Neural progenitor cell (in vitro differentiated cells): ENCODE measurements around the gene SLC27A4. TPM values are rescaled to one million over a fixed set of nuclear protein-coding genes. Genes with fewer than 3 reads are reported as not detected.
A peak's percentile ranks its signal among the peaks of the same experiment; 100 is the strongest.

Experiments used
- DNase-seq: peaks from one replicate; pipeline ENCODE4 v3.0.0-alpha.2; 2016; ENCODE audit warnings: low spot score
- H2AFZ ChIP-seq: fragments of 200-600 bp; sonication (generic); replicated peaks from 2 replicates; pipeline ENCODE4 v1.6.1; 2016; ENCODE audit warnings: antibody characterized with exemption
- H3F3A ChIP-seq: fragments of 200-600 bp; sonication (generic); 2 replicates; pipeline ENCODE4 v1.6.1; 2016; ENCODE audit warnings: antibody characterized with exemption, low read depth
- H3K27ac ChIP-seq: fragments of 200-600 bp; sonication (generic); 2 replicates; pipeline ENCODE4 v1.5.1; 2016; ENCODE audit warnings: mild to moderate bottlenecking
- H3K27me3 ChIP-seq: fragments of 200-600 bp; sonication (generic); 2 replicates; pipeline ENCODE4 v1.6.1; 2016; ENCODE audit warnings: mild to moderate bottlenecking, moderate library complexity
- H3K36me3 ChIP-seq: fragments of 200-600 bp; sonication (generic); 2 replicates; pipeline ENCODE4 v1.5.1; 2016
- H3K4me1 ChIP-seq: fragments of 200-600 bp; sonication (generic); 2 replicates; pipeline ENCODE4 v1.6.1; 2016; ENCODE audit warnings: mixed run types
- H3K4me2 ChIP-seq: fragments of 200-600 bp; sonication (generic); 2 replicates; pipeline ENCODE4 v1.6.1; 2016
- H3K4me3 ChIP-seq: fragments of 200-600 bp; sonication (generic); 2 replicates; pipeline ENCODE4 v1.5.1; 2016
- H3K79me2 ChIP-seq: fragments of 200-600 bp; sonication (generic); 2 replicates; pipeline ENCODE4 v1.6.1; 2016; ENCODE audit warnings: low read depth
- H3K9ac ChIP-seq: fragments of 200-600 bp; sonication (generic); 2 replicates; pipeline ENCODE4 v1.6.1; 2016
- H3K9me3 ChIP-seq: fragments of 200-600 bp; sonication (generic); 2 replicates; pipeline ENCODE4 v1.5.1; 2016; ENCODE audit warnings: low read depth
- H4K20me1 ChIP-seq: fragments of 200-600 bp; sonication (generic); 2 replicates; pipeline ENCODE4 v1.6.1; 2016; ENCODE audit warnings: low read depth
- H3K27ac Mint-ChIP-seq: 3 replicates; pipeline ENCODE4 v1.8.0; 2021; ENCODE audit warnings: mixed read lengths
- H3K27me3 Mint-ChIP-seq: 2 replicates; pipeline ENCODE4 v1.8.0; 2022; ENCODE audit warnings: low read depth, mild to moderate bottlenecking, inconsistent platforms, moderate library complexity, mixed read lengths; ENCODE audit not compliant: insufficient read depth
- H3K36me3 Mint-ChIP-seq: 3 replicates; pipeline ENCODE4 v1.8.0; 2021; ENCODE audit warnings: mixed read lengths
- H3K4me1 Mint-ChIP-seq: 3 replicates; pipeline ENCODE4 v1.8.0; 2021; ENCODE audit warnings: mixed read lengths
- H3K4me3 Mint-ChIP-seq: 3 replicates; pipeline ENCODE4 v1.8.0; 2021; ENCODE audit warnings: mild to moderate bottlenecking, moderate library complexity, mixed read lengths
- H3K9me3 Mint-ChIP-seq: 3 replicates; pipeline ENCODE4 v1.8.0; 2020; ENCODE audit warnings: mixed read lengths
- EZH2 ChIP-seq: fragments of 200-600 bp; sonication (generic); IDR thresholded peaks from 2 replicates; pipeline ENCODE4 v1.6.1; 2017; ENCODE audit warnings: antibody characterized with exemption, mild to moderate bottlenecking, moderate library complexity
- EZH2phosphoT487 ChIP-seq: fragments of 200-600 bp; sonication (generic); IDR thresholded peaks from 2 replicates; pipeline ENCODE4 v1.6.1; 2017; ENCODE audit warnings: antibody characterized with exemption
- total RNA-seq: library from RNA; depleted of rRNA; stranded (reverse); fragments of >200 nt; gene quantifications from 2 replicates; pipeline ENCODE4 v1.2.3, GENCODE V29; 2015; ENCODE audit warnings: low replicate concordance
- TF ChIP-seq, protein P1 (sequence below): fragments of 200-600 bp; sonication (generic); IDR thresholded peaks from 2 replicates; pipeline ENCODE4 v1.5.1; 2017; ENCODE audit warnings: antibody characterized with exemption, mild to moderate bottlenecking

Gene SLC27A4
- total RNA-seq, 1 donor from 2014 or later: 4.4 TPM

DNA sequence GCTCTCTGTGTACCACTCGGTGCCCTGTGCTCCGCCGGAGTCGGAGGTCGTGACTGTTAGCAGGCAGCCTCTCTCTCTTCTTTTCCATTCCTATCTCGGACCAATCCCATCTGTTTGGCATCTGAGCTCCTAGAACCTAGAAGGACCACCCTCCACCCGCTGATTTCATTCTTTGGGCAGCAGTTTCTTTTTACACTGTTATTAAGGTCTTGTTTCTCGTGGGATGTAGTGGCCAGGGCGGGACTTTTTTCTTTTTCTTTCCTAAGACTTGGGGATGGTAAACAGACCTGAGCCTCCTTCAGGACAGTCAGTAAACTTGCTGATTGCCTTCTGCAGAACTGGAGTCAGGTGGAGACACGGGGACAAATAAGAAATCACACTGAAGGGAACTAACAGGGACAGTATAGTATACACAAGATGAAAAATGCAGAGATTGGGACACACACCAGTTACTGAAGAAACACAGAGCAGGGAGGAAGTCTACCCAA is 31.3 kb downstream of the SLC27A4 start:
- Histone ChIP-seq H4K20me1 (peaks cover 40% of the 10 kb centered on the region), H3F3A (peaks cover 6% of the 10 kb centered on the region), H3K9me3 (no peaks in the 10 kb centered on the region), H3K4me1 (peaks cover 4% of the 10 kb centered on the region), H3K4me3 (peak overlapping the region; percentile 79), H3K27me3 (peaks cover 40% of the 10 kb centered on the region), H3K4me2 (peak overlapping the region; percentile 84), H2AFZ (peak overlapping the region; percentile 67), H3K36me3 (no peaks in the 10 kb centered on the region), H3K79me2 (peaks cover 14% of the 10 kb centered on the region), H3K27ac (no peak overlapping the region), H3K9ac (peak overlapping the region; percentile 69)
- peaks cover 9% of the 10 kb centered on the region for H3K36me3 Mint-ChIP-seq
- H3K9me3 Mint-ChIP-seq: no peaks in the 10 kb centered on the region
- DNase-seq: no peak
- H3K27me3 Mint-ChIP-seq: peaks cover 6% of the 10 kb centered on the region
- H3K27ac Mint-ChIP-seq: peak overlapping the region; percentile 64
- no peak for TF ChIP-seq EZH2phosphoT487
- TF ChIP-seq EZH2: no peak
- TF ChIP-seq, protein P1, sequence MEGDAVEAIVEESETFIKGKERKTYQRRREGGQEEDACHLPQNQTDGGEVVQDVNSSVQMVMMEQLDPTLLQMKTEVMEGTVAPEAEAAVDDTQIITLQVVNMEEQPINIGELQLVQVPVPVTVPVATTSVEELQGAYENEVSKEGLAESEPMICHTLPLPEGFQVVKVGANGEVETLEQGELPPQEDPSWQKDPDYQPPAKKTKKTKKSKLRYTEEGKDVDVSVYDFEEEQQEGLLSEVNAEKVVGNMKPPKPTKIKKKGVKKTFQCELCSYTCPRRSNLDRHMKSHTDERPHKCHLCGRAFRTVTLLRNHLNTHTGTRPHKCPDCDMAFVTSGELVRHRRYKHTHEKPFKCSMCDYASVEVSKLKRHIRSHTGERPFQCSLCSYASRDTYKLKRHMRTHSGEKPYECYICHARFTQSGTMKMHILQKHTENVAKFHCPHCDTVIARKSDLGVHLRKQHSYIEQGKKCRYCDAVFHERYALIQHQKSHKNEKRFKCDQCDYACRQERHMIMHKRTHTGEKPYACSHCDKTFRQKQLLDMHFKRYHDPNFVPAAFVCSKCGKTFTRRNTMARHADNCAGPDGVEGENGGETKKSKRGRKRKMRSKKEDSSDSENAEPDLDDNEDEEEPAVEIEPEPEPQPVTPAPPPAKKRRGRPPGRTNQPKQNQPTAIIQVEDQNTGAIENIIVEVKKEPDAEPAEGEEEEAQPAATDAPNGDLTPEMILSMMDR: no peak
- H3K4me3 Mint-ChIP-seq: peak overlapping the region; percentile 97
- peaks cover 38% of the 10 kb centered on the region for H3K4me1 Mint-ChIP-seq

DNA sequence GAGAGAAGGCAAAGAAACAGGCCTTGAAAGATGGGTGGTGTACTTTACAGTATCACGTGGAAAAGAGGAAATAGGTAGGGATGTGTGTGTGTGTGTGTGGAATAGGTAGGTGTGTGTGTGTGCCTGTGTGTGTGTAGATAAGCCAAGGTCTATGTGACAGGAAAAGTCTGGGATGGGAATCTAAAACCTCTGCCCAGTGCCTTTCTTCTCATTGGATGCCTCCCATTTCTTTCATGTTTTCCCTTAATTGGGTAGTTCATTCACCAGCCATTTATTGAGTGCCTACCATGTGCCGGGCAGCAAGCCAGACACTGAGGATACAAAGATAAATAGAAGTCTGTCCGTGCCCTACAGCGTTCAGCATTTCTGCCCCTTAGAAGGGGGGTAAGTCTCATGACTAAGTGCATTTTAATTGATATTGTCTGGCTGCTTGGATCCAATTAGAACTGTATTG is 31.9 kb downstream of the SLC27A4 start:
- Histone ChIP-seq H3K9ac (peak overlapping the region; percentile 69), H3K9me3 (no peaks in the 10 kb centered on the region), H3K79me2 (peaks cover 14% of the 10 kb centered on the region), H4K20me1 (peaks cover 40% of the 10 kb centered on the region), H3K4me3 (peak overlapping the region; percentile 79), H3K4me2 (peak overlapping the region; percentile 84), H3K4me1 (peaks cover 4% of the 10 kb centered on the region), H3K36me3 (no peaks in the 10 kb centered on the region), H2AFZ (no peak overlapping the region), H3F3A (peaks cover 6% of the 10 kb centered on the region), H3K27ac (no peak overlapping the region), H3K27me3 (peaks cover 35% of the 10 kb centered on the region)
- no peaks in the 10 kb centered on the region for H3K9me3 Mint-ChIP-seq
- H3K36me3 Mint-ChIP-seq: peaks cover 9% of the 10 kb centered on the region
- H3K27me3 Mint-ChIP-seq: peaks cover under 1% of the 10 kb centered on the region
- H3K27ac Mint-ChIP-seq: no peak overlapping the region
- peaks cover 33% of the 10 kb centered on the region for H3K4me1 Mint-ChIP-seq
- TF ChIP-seq, protein P1: no peak
- no peak for TF ChIP-seq EZH2phosphoT487
- TF ChIP-seq EZH2: no peak
- H3K4me3 Mint-ChIP-seq: peak overlapping the region; percentile 97
- no peak for DNase-seq

DNA sequence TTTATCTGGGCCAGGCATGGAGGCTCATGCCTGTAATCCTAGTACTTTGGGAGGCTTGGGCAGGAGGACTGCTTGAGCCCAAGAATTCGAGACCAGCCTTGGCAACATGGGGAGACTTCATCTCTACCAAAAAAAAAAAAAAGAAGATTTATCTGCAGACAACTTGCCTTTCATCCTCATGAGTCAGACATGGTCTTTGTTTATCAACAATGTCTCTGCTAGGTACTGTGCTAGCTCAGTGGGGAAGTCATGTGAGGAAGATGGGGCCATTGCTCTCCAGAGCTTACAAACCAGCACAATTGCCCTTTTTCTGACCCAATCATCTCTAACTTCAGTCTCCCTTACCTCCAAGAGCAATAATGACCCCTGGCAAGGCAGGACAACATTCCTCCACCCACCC is 32.5 kb downstream of the SLC27A4 start:
- H3K36me3 Mint-ChIP-seq: peaks cover 9% of the 10 kb centered on the region
- H3K27me3 Mint-ChIP-seq: no peaks in the 10 kb centered on the region
- Histone ChIP-seq H3K9me3 (no peaks in the 10 kb centered on the region), H3K27me3 (peaks cover 29% of the 10 kb centered on the region), H3K4me2 (no peak overlapping the region), H3K4me3 (no peak overlapping the region), H3K36me3 (no peaks in the 10 kb centered on the region), H3F3A (peaks cover 6% of the 10 kb centered on the region), H2AFZ (no peak overlapping the region), H3K4me1 (peaks cover 4% of the 10 kb centered on the region), H3K79me2 (peaks cover 14% of the 10 kb centered on the region), H4K20me1 (peaks cover 43% of the 10 kb centered on the region), H3K9ac (no peak overlapping the region), H3K27ac (no peak overlapping the region)
- TF ChIP-seq, protein P1: no peak
- TF ChIP-seq EZH2: no peak
- TF ChIP-seq EZH2phosphoT487: no peak
- H3K9me3 Mint-ChIP-seq: no peaks in the 10 kb centered on the region
- H3K4me3 Mint-ChIP-seq: peak overlapping the region; percentile 97
- no peak for DNase-seq
- peaks cover 32% of the 10 kb centered on the region for H3K4me1 Mint-ChIP-seq
- no peak overlapping the region for H3K27ac Mint-ChIP-seq
